Stomach smooth muscle (tissue), 2 donors: ENCODE measurements around the gene SCTR.

Experiments used
- H3K27ac ChIP-seq: one replicate; pipeline ENCODE4 v1.7.0; 2013; ENCODE audit warnings: mild to moderate bottlenecking, low read length, inconsistent platforms
- H3K27me3 ChIP-seq, 2 donors: one replicate each; pipeline ENCODE4 v1.7.0; 2013; ENCODE audit warnings: low read length in 2 of 2; ENCODE audit not compliant: insufficient read depth in 2 of 2, control insufficient read depth in 1 of 2
- H3K36me3 ChIP-seq, 2 donors: one replicate each; pipeline ENCODE4 v1.7.0; 2013; ENCODE audit warnings: low read length in 2 of 2; ENCODE audit not compliant: control insufficient read depth in 2 of 2, insufficient read depth in 2 of 2
- H3K4me1 ChIP-seq: one replicate; pipeline ENCODE4 v1.7.0; 2013; ENCODE audit warnings: low read length; ENCODE audit not compliant: control insufficient read depth, insufficient read depth
- H3K4me3 ChIP-seq, 2 donors: one replicate each; pipeline ENCODE4 v1.7.0; 2013; ENCODE audit warnings: low read length in 2 of 2
- H3K9ac ChIP-seq, 2 donors: one replicate each; pipeline ENCODE4 v1.7.0; 2013; ENCODE audit warnings: low read length in 2 of 2, mild to moderate bottlenecking in 1 of 2
- H3K9me3 ChIP-seq, 2 donors: one replicate each; pipeline ENCODE4 v1.7.0; 2013; ENCODE audit warnings: low read length in 2 of 2; ENCODE audit not compliant: control insufficient read depth in 2 of 2
- donor health status: healthy.
- donor health status: Pancreatic carcinoma.

Gene SCTR

GRCh38 chr2:119421741-119422140, 102.5 kb downstream of the SCTR start:
- H3K27ac ChIP-seq = no peak overlapping the region
- H3K4me1 ChIP-seq = no peaks in the 10 kb centered on the region

GRCh38 chr2:119421304-119421703, 103.0 kb downstream of the SCTR start:
- Histone ChIP-seq H3K36me3 (no peaks in the 10 kb centered on the region), H3K9me3 (peaks cover 0 to 4% of the 10 kb centered on the region in 2 donors), H3K27me3 (no peaks in the 10 kb centered on the region), H3K9ac (no peak overlapping the region), H3K4me3 (no peak overlapping the region), H3K27ac (no peak overlapping the region), H3K4me1 (no peaks in the 10 kb centered on the region)

More at GRCh38 chr2:119421741-119422140, 102.5 kb downstream of the SCTR start:
- no peaks in the 10 kb centered on the region for H3K27me3 ChIP-seq
- H3K9me3 ChIP-seq = peaks cover 0 to 4% of the 10 kb centered on the region in 2 donors
- H3K9ac ChIP-seq = no peak overlapping the region
- no peaks in the 10 kb centered on the region for H3K36me3 ChIP-seq
- no peak overlapping the region for H3K4me3 ChIP-seq

- Histone ChIP-seq H3K4me3 (no peak overlapping the region), H3K27ac (no peak overlapping the region), H3K4me1 (no peaks in the 10 kb centered on the region), H3K9ac (no peak overlapping the region), H3K9me3 (peaks cover 2 to 4% of the 10 kb centered on the region in 2 donors), H3K36me3 (no peaks in the 10 kb centered on the region), H3K27me3 (no peaks in the 10 kb centered on the region)
These were observed 104.3 kb downstream of the SCTR start for GRCh38 chr2:119419803-119420508.

GRCh38 chr2:119419065-119419464, 105.2 kb downstream of the SCTR start:
- Histone ChIP-seq H3K4me1 (no peaks in the 10 kb centered on the region), H3K27me3 (no peaks in the 10 kb centered on the region), H3K4me3 (no peak overlapping the region), H3K36me3 (no peaks in the 10 kb centered on the region), H3K9ac (no peak overlapping the region), H3K9me3 (peaks cover 4 to 7% of the 10 kb centered on the region in 2 donors), H3K27ac (no peak overlapping the region)

- Histone ChIP-seq H3K4me3 (no peak overlapping the region), H3K4me1 (no peaks in the 10 kb centered on the region), H3K9me3 (peaks cover 4 to 7% of the 10 kb centered on the region in 2 donors), H3K27me3 (no peaks in the 10 kb centered on the region), H3K9ac (no peak overlapping the region), H3K36me3 (no peaks in the 10 kb centered on the region), H3K27ac (no peak overlapping the region)
These were observed 106.4 kb downstream of the SCTR start for GRCh38 chr2:119417908-119418307.

- no peak overlapping the region for H3K27ac ChIP-seq
- no peak overlapping the region for H3K4me3 ChIP-seq
- no peaks in the 10 kb centered on the region for H3K36me3 ChIP-seq
- no peaks in the 10 kb centered on the region for H3K27me3 ChIP-seq
- H3K9ac ChIP-seq = no peak overlapping the region
- peaks cover 4 to 7% of the 10 kb centered on the region in 2 donors for H3K9me3 ChIP-seq
- H3K4me1 ChIP-seq = no peaks in the 10 kb centered on the region
These were observed 107.9 kb downstream of the SCTR start for GRCh38 chr2:119416299-119416923.

GRCh38 chr2:119415630-119416029, 108.7 kb downstream of the SCTR start:
- Histone ChIP-seq H3K4me1 (no peaks in the 10 kb centered on the region), H3K27me3 (no peaks in the 10 kb centered on the region), H3K27ac (no peak overlapping the region), H3K4me3 (no peak overlapping the region), H3K9me3 (peaks cover 3 to 4% of the 10 kb centered on the region in 2 donors), H3K36me3 (no peaks in the 10 kb centered on the region), H3K9ac (no peak overlapping the region)

- Histone ChIP-seq H3K9me3 (peaks cover 3 to 4% of the 10 kb centered on the region in 2 donors), H3K9ac (no peak overlapping the region), H3K27ac (no peak overlapping the region), H3K36me3 (no peaks in the 10 kb centered on the region), H3K4me1 (no peaks in the 10 kb centered on the region), H3K27me3 (no peaks in the 10 kb centered on the region), H3K4me3 (no peak overlapping the region)
These were observed 109.4 kb downstream of the SCTR start for GRCh38 chr2:119414894-119415293.

GRCh38 chr2:119409506-119409905, 114.8 kb downstream of the SCTR start:
- H3K36me3 ChIP-seq = no peaks in the 10 kb centered on the region
- H3K4me1 ChIP-seq = peaks cover 4% of the 10 kb centered on the region
- H3K4me3 ChIP-seq = no peak overlapping the region
- H3K27me3 ChIP-seq = no peaks in the 10 kb centered on the region
- no peak overlapping the region for H3K9ac ChIP-seq
- H3K27ac ChIP-seq = no peak overlapping the region
- peaks cover 0 to 7% of the 10 kb centered on the region in 2 donors for H3K9me3 ChIP-seq

- peaks cover 0 to 4% of the 10 kb centered on the region in 2 donors for H3K9me3 ChIP-seq
- H3K27me3 ChIP-seq = no peaks in the 10 kb centered on the region
- H3K36me3 ChIP-seq = no peaks in the 10 kb centered on the region
- H3K27ac ChIP-seq = no peak overlapping the region
- peaks cover 4% of the 10 kb centered on the region for H3K4me1 ChIP-seq
- H3K9ac ChIP-seq = peak overlapping the region in 1 of 2 donors; percentile 5
- no peak overlapping the region for H3K4me3 ChIP-seq
These were observed 116.1 kb downstream of the SCTR start for GRCh38 chr2:119408221-119408619.
